Measurements from ENCODE around the gene RCSD1. TPM values are rescaled to one million over a fixed set of nuclear protein-coding genes. Genes with fewer than 3 reads are reported as not detected.

RCSD1 gene
- total and polyA plus RNA-seq, 5 experiments from 2014 or later: 121 to 156 (median 132) TPM

DNA sequence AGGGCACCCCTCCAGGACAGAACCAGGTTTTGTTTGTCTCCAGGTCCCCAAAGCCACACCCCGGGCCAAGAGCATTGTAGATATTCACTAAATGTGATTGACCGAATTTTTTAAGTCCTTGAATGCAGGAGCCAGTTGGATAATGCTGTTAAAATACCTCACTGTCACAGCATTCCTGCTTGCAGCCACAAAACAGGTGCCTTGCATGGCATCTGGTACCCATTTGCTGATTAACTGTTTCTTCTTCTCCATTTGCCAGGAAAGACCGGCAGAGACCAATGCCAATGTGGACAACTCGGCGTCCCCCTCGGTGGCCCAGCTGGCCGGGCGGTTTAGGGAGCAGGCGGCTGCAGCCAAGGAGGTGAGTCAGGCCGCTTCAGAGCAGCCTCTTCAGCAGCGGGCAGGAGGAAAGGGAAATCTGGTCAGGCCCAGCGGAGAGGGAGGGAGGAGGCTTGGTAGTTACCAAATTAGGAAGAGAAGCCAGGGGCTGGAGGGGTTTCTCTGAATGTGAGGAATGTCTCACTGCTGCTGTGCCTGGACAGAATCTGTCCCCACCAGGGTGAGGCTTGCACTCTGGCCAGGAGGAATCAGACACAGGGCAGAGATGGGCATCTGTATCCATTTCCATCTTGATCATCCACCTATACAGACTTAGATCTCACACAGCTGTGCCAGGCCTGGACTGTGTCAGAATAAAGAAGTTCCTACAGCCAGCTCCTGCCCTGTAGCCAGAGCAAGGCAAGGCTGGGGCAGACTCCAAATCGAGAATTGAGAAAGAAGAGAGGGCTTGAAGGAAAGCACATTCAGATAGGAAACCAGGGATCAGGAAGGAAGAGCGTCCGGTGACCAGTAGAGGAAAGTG, 53.8 kb downstream of the RCSD1 start:
- POLR2A ChIA-PET: interaction anchor here (0.5 kb wide), 1 partner anchor 9 kb away, joined by 6 read pairs; no protein-coding TSS in a partner anchor
- ATAC-seq (no peak), DNase-seq (no peak)
- Mint-ChIP-seq H3K4me1 (peaks cover 14 to 52% (median 31%) of the 10 kb centered on the region in 4 donors), H3K27ac (peak overlapping the region in 9 of 10 donors; percentile 59 to 93 (median 78)), H3K4me3 (no peak overlapping the region), H3K27me3 (no peaks in the 10 kb centered on the region), H3K36me3 (peaks cover 0 to 59% (median 12%) of the 10 kb centered on the region in 3 donors), H3K9me3 (no peaks in the 10 kb centered on the region)

DNA sequence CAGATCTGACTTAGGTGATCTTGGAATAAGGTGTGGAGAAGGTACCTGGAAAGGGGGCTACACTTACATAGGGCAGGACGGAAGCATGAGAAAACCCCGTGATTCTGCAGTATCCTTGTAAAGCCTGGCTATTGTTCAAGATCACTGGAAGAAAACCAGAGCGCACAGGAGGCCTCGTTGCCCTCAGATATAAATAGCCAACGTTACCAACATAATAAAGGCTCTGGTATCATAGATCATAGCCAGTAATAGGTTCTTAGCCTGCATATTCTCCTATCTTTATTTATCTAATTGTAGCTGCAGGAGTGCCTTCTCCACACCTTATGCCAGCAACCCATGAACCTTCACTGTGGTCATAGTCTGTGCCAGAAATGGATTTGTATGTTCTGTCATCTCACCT, 55.8 kb downstream of the RCSD1 start:
- POLR2A ChIA-PET: no interaction called here
- peak overlapping the region; percentile 12 to 92 (median 62) for H3K27ac Mint-ChIP-seq
- no peaks in the 10 kb centered on the region for H3K27me3 Mint-ChIP-seq
- H3K4me1 Mint-ChIP-seq: peaks cover 14 to 54% (median 35%) of the 10 kb centered on the region in 4 donors
- ATAC-seq (no peak), DNase-seq (no peak)
- no peak overlapping the region for H3K4me3 Mint-ChIP-seq
- H3K36me3 Mint-ChIP-seq: peaks cover 0 to 79% (median 12%) of the 10 kb centered on the region in 3 donors
- H3K9me3 Mint-ChIP-seq: no peaks in the 10 kb centered on the region

DNA sequence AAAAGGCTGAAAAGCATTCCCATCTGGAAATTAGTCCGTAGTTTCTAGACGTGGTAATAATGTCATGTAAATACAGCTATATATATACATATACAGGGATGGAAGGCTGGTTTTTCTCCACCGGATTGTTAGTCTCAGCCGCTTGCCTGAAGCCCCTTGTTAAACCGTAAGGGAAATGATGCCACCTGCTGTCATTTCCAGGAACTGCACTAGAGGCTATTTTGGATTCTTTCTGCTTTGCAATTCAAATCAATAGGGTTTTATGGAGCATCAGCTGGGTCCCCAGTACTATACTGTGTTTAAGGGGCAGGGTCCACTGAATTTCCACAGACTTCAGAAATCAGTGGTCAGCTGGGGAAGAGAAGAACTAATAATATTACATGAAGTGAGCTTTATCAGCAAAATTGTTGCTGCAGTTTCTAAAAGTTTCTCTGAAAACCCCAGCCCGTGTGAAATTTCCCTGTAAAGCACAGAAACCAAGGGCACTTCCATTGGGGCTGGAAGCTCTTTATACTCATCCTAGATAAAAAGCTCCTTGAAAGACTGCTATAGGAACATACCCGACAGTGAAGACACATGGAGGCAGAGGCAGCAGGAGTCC, 58.0 kb downstream of the RCSD1 start:
- Mint-ChIP-seq H3K27ac (peak overlapping the region; percentile 29 to 89 (median 72)), H3K27me3 (no peaks in the 10 kb centered on the region), H3K36me3 (peaks cover 0 to 98% (median 12%) of the 10 kb centered on the region in 3 donors), H3K9me3 (no peaks in the 10 kb centered on the region), H3K4me3 (peak overlapping the region in 2 of 10 donors; percentile 23 to 45), H3K4me1 (peaks cover 15 to 38% (median 30%) of the 10 kb centered on the region in 4 donors)
- POLR2A ChIA-PET: interaction anchor here (0.9 to 2.2 kb wide), 7 partner anchors 19 to 91 kb away, joined by 4 to 15 read pairs (median 9); no protein-coding TSS in a partner anchor
- peak; percentile 57 to 87 (median 77) for DNase-seq
- ATAC-seq: peak; percentile 75 to 83

- no peak overlapping the region for H3K4me3 Mint-ChIP-seq
- peak overlapping the region in 4 of 10 donors; percentile 46 to 66 (median 61) for H3K27ac Mint-ChIP-seq
- DNase-seq: no peak
- H3K4me1 Mint-ChIP-seq: peaks cover 16 to 27% (median 25%) of the 10 kb centered on the region in 4 donors
- ATAC-seq: no peak
- no peaks in the 10 kb centered on the region for H3K27me3 Mint-ChIP-seq
- H3K36me3 Mint-ChIP-seq: peaks cover 0 to 98% (median 11%) of the 10 kb centered on the region in 3 donors
- POLR2A ChIA-PET: interaction anchor here (0.7 kb wide), 1 partner anchor 51 kb away, joined by 4 read pairs; no protein-coding TSS in a partner anchor
- H3K9me3 Mint-ChIP-seq: no peaks in the 10 kb centered on the region
Observed at GRCh38 chr1:167689567-167689920, 59.5 kb downstream of the RCSD1 start.

GRCh38 chr1:167690053-167690452, 60.0 kb downstream of the RCSD1 start:
- no peaks in the 10 kb centered on the region for H3K27me3 Mint-ChIP-seq
- no peak for DNase-seq
- H3K9me3 Mint-ChIP-seq: no peaks in the 10 kb centered on the region
- POLR2A ChIA-PET: no interaction called here
- H3K4me3 Mint-ChIP-seq: no peak overlapping the region
- H3K36me3 Mint-ChIP-seq: peaks cover 0 to 98% (median 10%) of the 10 kb centered on the region in 3 donors
- H3K4me1 Mint-ChIP-seq: peaks cover 17 to 29% (median 22%) of the 10 kb centered on the region in 4 donors
- peak overlapping the region in 5 of 10 donors; percentile 46 to 66 (median 59) for H3K27ac Mint-ChIP-seq
- ATAC-seq: no peak

DNA sequence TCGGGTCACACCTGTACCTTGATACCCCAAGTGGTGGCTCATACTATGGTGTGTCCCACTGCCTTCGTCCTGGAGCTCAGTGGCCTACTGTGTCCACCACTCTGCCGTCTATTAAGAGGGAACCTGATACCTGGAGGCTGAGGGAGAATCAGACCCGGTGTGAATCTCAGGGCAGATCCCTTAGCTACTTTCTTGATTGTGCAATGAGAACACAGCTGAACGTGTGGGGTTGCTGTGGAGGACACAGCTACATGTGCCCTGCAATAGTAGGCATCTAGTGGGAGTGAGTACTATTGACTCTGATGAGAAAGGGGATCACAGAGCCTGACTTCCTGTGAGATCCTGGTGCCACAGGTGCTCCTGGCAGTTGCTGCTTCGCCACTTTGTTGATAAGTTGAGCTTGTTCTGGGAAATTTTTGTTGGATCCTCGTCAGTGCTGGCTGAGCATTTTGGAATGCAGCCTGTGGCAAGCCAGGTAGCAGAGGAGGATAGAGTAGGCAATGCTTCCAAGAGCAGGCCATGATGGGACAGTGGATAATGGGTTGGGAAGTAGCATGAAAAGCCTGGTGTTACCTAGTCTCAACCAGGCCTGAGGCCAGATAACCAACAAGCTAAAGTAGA, 63.5 kb downstream of the RCSD1 start:
- no peak for DNase-seq
- H3K27me3 Mint-ChIP-seq: no peaks in the 10 kb centered on the region
- no peak for ATAC-seq
- no peak overlapping the region for H3K4me3 Mint-ChIP-seq
- peak overlapping the region in 7 of 10 donors; percentile 18 to 80 (median 61) for H3K27ac Mint-ChIP-seq
- POLR2A ChIA-PET: interaction anchor here (0.7 kb wide), 1 partner anchor 98 kb away, joined by 3 read pairs; no protein-coding TSS in a partner anchor
- peaks cover 5 to 13% (median 8%) of the 10 kb centered on the region in 4 donors for H3K4me1 Mint-ChIP-seq
- H3K9me3 Mint-ChIP-seq: no peaks in the 10 kb centered on the region
- H3K36me3 Mint-ChIP-seq: peaks cover 0 to 95% (median 16%) of the 10 kb centered on the region in 3 donors

DNA sequence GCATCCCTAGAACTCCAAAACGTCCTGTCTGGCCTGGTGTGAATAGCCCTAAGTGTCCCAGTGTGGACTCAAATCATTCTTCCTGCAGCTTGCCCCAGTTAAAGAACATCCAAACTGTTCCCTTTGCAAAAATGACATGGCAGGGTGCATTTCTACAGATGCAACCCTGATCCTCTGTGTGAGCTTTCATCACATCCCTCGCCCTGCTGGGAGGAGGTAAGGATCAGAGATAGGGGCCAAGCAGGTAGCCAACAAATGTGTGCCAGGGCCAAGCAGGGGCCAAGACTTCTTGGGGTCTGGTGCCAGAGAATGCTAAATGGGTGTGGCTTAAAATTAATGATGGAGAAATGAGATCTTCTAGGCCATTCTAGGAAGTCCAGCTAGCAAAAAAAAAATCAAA, 64.7 kb downstream of the RCSD1 start:
- Mint-ChIP-seq H3K27ac (peak overlapping the region; percentile 47 to 90 (median 66)), H3K9me3 (no peaks in the 10 kb centered on the region), H3K4me3 (no peak overlapping the region), H3K27me3 (no peaks in the 10 kb centered on the region), H3K36me3 (peaks cover 2 to 95% (median 24%) of the 10 kb centered on the region in 3 donors), H3K4me1 (peaks cover 6 to 14% (median 11%) of the 10 kb centered on the region in 4 donors)
- DNase-seq (no peak), ATAC-seq (no peak)
- POLR2A ChIA-PET: no interaction called here

GRCh38 chr1:167695147-167695546, 65.1 kb downstream of the RCSD1 start:
- H3K4me1 Mint-ChIP-seq: peaks cover 4 to 18% (median 14%) of the 10 kb centered on the region in 4 donors
- H3K27ac Mint-ChIP-seq: peak overlapping the region in 8 of 10 donors; percentile 47 to 90 (median 74)
- H3K4me3 Mint-ChIP-seq: no peak overlapping the region
- H3K9me3 Mint-ChIP-seq: no peaks in the 10 kb centered on the region
- peaks cover 4 to 95% (median 29%) of the 10 kb centered on the region in 3 donors for H3K36me3 Mint-ChIP-seq
- POLR2A ChIA-PET: interaction anchor here (0.7 kb wide), 1 partner anchor 65 kb away, joined by 3 read pairs; the partner anchor contains the start of gene RCSD1
- no peaks in the 10 kb centered on the region for H3K27me3 Mint-ChIP-seq
- DNase-seq: no peak
- no peak for ATAC-seq

DNA sequence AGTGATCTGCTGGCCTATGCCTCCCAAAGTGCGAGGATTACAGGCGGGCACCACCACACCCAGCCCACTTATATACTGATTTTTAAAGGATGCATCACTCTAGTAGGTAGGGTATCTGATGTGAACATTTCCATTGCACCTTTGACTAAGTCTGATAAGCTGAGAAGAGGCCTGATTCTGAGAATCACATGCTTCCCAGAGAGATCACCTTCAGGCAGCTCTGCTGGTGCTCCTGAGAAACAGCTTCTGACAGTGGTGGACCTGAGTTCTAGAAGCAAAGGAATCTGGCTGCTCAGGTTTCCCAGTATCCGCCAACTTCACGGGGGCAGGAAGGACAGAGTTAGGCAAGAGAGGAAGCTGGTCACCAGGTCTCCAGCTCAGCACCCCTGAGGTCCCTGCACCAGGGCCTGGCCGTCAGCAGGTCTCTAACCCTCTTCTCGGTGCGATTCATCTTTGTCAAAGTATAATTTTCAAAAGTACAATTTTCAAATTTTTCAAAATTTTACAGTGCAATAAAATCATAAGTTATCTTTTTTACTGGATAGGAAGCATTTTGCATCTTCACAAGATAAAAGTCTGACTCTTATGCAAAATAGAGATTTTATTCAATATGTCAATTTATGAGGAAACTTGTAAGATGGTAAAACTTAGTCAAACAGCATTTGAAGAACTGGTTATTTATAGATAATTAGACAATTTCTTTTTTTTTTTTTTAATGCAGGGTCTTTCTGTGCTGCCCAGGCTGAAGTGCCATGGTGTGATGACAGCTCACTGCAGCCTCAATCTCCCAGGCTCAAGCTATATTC, 65.9 kb downstream of the RCSD1 start:
- Mint-ChIP-seq H3K27me3 (no peaks in the 10 kb centered on the region), H3K4me1 (peaks cover 4 to 18% (median 14%) of the 10 kb centered on the region in 4 donors), H3K36me3 (peaks cover 4 to 95% (median 29%) of the 10 kb centered on the region in 3 donors), H3K27ac (peak overlapping the region in 7 of 10 donors; percentile 13 to 71 (median 52)), H3K4me3 (no peak overlapping the region), H3K9me3 (no peaks in the 10 kb centered on the region)
- ATAC-seq (no peak), DNase-seq (no peak)
- POLR2A ChIA-PET: interaction anchor here (0.7 kb wide), 2 partner anchors 66 to 144 kb away, joined by 3 read pairs; partner anchors contain the start of gene RCSD1

DNA sequence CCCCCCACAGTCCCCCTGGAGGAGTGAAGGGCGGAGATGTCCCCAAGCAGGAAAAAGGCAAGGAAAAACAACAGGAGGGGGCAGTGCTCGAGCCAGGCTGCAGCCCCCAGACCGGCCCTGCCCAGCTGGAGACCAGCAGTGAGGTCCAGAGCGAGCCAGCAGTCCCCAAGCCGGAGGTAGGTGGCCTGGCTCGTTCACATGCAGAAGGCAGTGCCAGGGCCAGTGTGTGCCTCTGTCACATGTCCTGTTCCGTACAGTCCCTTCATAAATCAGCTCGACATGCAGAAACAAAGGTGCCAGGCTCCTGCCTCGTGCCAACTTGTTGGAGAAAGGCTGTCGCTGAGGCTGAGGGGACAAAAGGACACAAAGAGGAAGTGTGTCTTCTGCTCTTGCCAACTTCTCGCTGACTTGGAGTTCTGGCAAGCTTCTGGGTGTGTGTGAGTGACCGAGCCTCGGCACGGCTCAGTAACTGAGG, 67.7 kb downstream of the RCSD1 start:
- H3K9me3 Mint-ChIP-seq: no peaks in the 10 kb centered on the region

DNA sequence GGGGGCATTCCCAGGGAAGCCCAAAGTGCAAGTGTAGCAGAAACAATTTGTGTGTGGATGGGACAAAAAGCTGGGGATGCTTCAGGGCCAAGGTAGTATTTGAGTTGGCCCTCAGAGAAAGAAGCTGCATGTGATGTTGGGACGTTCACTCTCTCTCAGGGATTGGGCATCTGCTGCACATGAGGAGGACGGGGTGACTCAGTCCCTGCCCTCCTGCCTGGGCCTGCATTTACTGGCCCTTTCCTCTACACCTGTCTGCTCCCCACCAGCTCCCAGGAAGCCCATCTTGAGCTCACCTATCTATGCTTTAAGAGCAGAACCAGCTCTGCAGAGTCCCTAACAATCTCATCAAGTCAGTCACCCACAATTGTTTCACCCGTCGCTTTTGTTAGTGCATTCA, 68.3 kb downstream of the RCSD1 start:
- Mint-ChIP-seq H3K27me3 (no peaks in the 10 kb centered on the region), H3K9me3 (no peaks in the 10 kb centered on the region), H3K36me3 (peaks cover 4 to 95% (median 29%) of the 10 kb centered on the region in 3 donors), H3K27ac (peak overlapping the region in 6 of 10 donors; percentile 20 to 88 (median 66)), H3K4me1 (peaks cover 9 to 23% (median 14%) of the 10 kb centered on the region in 4 donors), H3K4me3 (no peak overlapping the region)
- ATAC-seq (no peak), DNase-seq (peak in 1 of 10 donors; percentile 13)
- POLR2A ChIA-PET: no interaction called here

More for the DNA sequence above, 67.7 kb downstream of the RCSD1 start:
- no peak for ATAC-seq
- H3K27ac Mint-ChIP-seq: peak overlapping the region in 8 of 10 donors; percentile 34 to 88 (median 72)
- peaks cover 4 to 17% (median 13%) of the 10 kb centered on the region in 4 donors for H3K4me1 Mint-ChIP-seq
- DNase-seq: no peak
- H3K27me3 Mint-ChIP-seq: no peaks in the 10 kb centered on the region
- H3K4me3 Mint-ChIP-seq: no peak overlapping the region
- POLR2A ChIA-PET: no interaction called here
- peaks cover 4 to 94% (median 29%) of the 10 kb centered on the region in 3 donors for H3K36me3 Mint-ChIP-seq

All from naive thymus-derived CD8-positive, alpha-beta T cell (primary cell).